ENCODE measurements around the gene UBQLN3. TPM values are rescaled to one million over a fixed set of nuclear protein-coding genes. Genes with fewer than 3 reads are reported as not detected.

The UBQLN3 gene
- total and polyA plus RNA-seq, 2 experiments from 2014 or later, result not detected

DNA sequence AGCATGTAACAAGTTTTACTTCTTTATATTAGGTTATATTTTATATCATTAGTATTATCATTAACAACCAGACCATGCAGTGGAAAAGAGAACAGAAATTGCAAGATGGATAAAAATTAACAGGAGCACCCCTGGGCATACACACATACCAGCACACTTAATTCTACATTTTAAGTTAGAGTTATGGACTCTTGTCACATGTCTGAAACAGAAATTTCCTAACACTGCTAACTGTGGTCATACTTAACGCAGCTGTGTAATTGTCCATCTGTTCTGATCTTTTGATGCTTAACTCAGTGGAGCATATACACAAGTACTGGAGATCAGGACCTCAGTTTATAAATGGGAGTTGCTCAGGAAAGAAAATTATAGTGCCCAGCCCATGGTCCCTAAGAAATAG, 38.2 kb upstream of the UBQLN3 start:
- Histone ChIP-seq H2AFZ (no peak overlapping the region), H4K20me1 (replicated peaks; ENCODE audit: insufficient read depth) (no peaks in the 10 kb centered on the region), H3K4me2 (no peak overlapping the region), H3K4me1 (ENCODE audit: insufficient read depth) (no peaks in the 10 kb centered on the region), H3K27me3 (ENCODE audit: insufficient read depth) (no peaks in the 10 kb centered on the region), H3K4me3 (no peak overlapping the region), H3K79me2 (replicated peaks; ENCODE audit: insufficient read depth) (no peaks in the 10 kb centered on the region), H3K9me2 (ENCODE audit: insufficient read depth) (peaks cover 12% of the 10 kb centered on the region; the same call in 1 of the 2 replicates), H3F3A (replicated peaks; ENCODE audit: low read depth) (no peaks in the 10 kb centered on the region), H3K36me3 (ENCODE audit: insufficient read depth) (no peaks in the 10 kb centered on the region), H3K27ac (ENCODE audit: low read depth) (no peak overlapping the region)
- no peaks in the 10 kb centered on the region for H3K27me3 Mint-ChIP-seq (ENCODE audit: insufficient read depth, low read depth, poor library complexity)
- H3K36me3 Mint-ChIP-seq (ENCODE audit: low read depth), result no peaks in the 10 kb centered on the region
- H3K4me3 Mint-ChIP-seq, result no peak overlapping the region
- no peaks in the 10 kb centered on the region for H3K9me3 Mint-ChIP-seq
- ATAC-seq (no peak), DNase-seq (ENCODE audit: low spot score) (no peak)
- H3K4me1 Mint-ChIP-seq, result no peaks in the 10 kb centered on the region
- TF ChIP-seq, protein P1, sequence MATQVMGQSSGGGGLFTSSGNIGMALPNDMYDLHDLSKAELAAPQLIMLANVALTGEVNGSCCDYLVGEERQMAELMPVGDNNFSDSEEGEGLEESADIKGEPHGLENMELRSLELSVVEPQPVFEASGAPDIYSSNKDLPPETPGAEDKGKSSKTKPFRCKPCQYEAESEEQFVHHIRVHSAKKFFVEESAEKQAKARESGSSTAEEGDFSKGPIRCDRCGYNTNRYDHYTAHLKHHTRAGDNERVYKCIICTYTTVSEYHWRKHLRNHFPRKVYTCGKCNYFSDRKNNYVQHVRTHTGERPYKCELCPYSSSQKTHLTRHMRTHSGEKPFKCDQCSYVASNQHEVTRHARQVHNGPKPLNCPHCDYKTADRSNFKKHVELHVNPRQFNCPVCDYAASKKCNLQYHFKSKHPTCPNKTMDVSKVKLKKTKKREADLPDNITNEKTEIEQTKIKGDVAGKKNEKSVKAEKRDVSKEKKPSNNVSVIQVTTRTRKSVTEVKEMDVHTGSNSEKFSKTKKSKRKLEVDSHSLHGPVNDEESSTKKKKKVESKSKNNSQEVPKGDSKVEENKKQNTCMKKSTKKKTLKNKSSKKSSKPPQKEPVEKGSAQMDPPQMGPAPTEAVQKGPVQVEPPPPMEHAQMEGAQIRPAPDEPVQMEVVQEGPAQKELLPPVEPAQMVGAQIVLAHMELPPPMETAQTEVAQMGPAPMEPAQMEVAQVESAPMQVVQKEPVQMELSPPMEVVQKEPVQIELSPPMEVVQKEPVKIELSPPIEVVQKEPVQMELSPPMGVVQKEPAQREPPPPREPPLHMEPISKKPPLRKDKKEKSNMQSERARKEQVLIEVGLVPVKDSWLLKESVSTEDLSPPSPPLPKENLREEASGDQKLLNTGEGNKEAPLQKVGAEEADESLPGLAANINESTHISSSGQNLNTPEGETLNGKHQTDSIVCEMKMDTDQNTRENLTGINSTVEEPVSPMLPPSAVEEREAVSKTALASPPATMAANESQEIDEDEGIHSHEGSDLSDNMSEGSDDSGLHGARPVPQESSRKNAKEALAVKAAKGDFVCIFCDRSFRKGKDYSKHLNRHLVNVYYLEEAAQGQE (IDR thresholded peaks at IDR 0.05; ENCODE audit: unreplicated experiment), result no peak
- TF ChIP-seq NANOG (IDR thresholded peaks at IDR 0.05; ENCODE audit: borderline replicate concordance) (no peak), JUNB (IDR thresholded peaks at IDR 0.05; ENCODE audit: unreplicated experiment) (no peak), ZNF331 (CRISPR knock-in tag; IDR thresholded peaks at IDR 0.05; ENCODE audit: low read depth) (no peak), EZH2phosphoT487 (IDR thresholded peaks at IDR 0.05; ENCODE audit: unreplicated experiment) (no peak), STAT1 (IDR thresholded peaks at IDR 0.05; ENCODE audit: unreplicated experiment) (no peak), ZNF114 (CRISPR knock-in tag; IDR thresholded peaks at IDR 0.05) (no peak), POLR2AphosphoS5 (IDR thresholded peaks at IDR 0.05; ENCODE audit: low read depth) (no peak), EZH2 (IDR thresholded peaks at IDR 0.05; ENCODE audit: low read depth, unreplicated experiment) (no peak), CREB1 (CRISPR knock-in tag; IDR thresholded peaks at IDR 0.05; ENCODE audit: low read depth) (no peak)
- TF ChIP-seq, protein P2, sequence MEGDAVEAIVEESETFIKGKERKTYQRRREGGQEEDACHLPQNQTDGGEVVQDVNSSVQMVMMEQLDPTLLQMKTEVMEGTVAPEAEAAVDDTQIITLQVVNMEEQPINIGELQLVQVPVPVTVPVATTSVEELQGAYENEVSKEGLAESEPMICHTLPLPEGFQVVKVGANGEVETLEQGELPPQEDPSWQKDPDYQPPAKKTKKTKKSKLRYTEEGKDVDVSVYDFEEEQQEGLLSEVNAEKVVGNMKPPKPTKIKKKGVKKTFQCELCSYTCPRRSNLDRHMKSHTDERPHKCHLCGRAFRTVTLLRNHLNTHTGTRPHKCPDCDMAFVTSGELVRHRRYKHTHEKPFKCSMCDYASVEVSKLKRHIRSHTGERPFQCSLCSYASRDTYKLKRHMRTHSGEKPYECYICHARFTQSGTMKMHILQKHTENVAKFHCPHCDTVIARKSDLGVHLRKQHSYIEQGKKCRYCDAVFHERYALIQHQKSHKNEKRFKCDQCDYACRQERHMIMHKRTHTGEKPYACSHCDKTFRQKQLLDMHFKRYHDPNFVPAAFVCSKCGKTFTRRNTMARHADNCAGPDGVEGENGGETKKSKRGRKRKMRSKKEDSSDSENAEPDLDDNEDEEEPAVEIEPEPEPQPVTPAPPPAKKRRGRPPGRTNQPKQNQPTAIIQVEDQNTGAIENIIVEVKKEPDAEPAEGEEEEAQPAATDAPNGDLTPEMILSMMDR (conservative IDR thresholded peaks at IDR 0.05; ENCODE audit: low read depth in 2 of 2), result no peak
- TF ChIP-seq, protein P3, sequence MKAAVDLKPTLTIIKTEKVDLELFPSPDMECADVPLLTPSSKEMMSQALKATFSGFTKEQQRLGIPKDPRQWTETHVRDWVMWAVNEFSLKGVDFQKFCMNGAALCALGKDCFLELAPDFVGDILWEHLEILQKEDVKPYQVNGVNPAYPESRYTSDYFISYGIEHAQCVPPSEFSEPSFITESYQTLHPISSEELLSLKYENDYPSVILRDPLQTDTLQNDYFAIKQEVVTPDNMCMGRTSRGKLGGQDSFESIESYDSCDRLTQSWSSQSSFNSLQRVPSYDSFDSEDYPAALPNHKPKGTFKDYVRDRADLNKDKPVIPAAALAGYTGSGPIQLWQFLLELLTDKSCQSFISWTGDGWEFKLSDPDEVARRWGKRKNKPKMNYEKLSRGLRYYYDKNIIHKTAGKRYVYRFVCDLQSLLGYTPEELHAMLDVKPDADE (IDR thresholded peaks at IDR 0.05), result no peak
- TF ChIP-seq, protein P4, sequence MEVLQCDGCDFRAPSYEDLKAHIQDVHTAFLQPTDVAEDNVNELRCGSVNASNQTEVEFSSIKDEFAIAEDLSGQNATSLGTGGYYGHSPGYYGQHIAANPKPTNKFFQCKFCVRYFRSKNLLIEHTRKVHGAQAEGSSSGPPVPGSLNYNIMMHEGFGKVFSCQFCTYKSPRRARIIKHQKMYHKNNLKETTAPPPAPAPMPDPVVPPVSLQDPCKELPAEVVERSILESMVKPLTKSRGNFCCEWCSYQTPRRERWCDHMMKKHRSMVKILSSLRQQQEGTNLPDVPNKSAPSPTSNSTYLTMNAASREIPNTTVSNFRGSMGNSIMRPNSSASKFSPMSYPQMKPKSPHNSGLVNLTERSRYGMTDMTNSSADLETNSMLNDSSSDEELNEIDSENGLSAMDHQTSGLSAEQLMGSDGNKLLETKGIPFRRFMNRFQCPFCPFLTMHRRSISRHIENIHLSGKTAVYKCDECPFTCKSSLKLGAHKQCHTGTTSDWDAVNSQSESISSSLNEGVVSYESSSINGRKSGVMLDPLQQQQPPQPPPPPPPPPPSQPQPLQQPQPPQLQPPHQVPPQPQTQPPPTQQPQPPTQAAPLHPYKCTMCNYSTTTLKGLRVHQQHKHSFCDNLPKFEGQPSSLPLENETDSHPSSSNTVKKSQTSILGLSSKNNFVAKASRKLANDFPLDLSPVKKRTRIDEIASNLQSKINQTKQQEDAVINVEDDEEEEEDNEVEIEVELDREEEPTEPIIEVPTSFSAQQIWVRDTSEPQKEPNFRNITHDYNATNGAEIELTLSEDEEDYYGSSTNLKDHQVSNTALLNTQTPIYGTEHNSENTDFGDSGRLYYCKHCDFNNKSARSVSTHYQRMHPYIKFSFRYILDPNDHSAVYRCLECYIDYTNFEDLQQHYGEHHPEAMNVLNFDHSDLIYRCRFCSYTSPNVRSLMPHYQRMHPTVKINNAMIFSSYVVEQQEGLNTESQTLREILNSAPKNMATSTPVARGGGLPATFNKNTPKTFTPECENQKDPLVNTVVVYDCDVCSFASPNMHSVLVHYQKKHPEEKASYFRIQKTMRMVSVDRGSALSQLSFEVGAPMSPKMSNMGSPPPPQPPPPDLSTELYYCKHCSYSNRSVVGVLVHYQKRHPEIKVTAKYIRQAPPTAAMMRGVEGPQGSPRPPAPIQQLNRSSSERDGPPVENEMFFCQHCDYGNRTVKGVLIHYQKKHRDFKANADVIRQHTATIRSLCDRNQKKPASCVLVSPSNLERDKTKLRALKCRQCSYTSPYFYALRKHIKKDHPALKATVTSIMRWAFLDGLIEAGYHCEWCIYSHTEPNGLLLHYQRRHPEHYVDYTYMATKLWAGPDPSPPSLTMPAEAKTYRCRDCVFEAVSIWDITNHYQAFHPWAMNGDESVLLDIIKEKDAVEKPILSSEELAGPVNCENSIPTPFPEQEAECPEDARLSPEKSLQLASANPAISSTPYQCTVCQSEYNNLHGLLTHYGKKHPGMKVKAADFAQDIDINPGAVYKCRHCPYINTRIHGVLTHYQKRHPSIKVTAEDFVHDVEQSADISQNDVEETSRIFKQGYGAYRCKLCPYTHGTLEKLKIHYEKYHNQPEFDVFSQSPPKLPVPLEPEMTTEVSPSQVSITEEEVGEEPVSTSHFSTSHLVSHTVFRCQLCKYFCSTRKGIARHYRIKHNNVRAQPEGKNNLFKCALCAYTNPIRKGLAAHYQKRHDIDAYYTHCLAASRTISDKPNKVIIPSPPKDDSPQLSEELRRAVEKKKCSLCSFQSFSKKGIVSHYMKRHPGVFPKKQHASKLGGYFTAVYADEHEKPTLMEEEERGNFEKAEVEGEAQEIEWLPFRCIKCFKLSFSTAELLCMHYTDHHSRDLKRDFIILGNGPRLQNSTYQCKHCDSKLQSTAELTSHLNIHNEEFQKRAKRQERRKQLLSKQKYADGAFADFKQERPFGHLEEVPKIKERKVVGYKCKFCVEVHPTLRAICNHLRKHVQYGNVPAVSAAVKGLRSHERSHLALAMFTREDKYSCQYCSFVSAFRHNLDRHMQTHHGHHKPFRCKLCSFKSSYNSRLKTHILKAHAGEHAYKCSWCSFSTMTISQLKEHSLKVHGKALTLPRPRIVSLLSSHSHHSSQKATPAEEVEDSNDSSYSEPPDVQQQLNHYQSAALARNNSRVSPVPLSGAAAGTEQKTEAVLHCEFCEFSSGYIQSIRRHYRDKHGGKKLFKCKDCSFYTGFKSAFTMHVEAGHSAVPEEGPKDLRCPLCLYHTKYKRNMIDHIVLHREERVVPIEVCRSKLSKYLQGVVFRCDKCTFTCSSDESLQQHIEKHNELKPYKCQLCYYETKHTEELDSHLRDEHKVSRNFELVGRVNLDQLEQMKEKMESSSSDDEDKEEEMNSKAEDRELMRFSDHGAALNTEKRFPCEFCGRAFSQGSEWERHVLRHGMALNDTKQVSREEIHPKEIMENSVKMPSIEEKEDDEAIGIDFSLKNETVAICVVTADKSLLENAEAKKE (CRISPR knock-in tag; IDR thresholded peaks at IDR 0.05), result no peak
- no peak overlapping the region for H3K27ac Mint-ChIP-seq
